HEK293 (cell line): ENCODE data around the gene RPL36.
A peak's percentile ranks its signal among the peaks of the same experiment; 100 is the strongest.

Experiments used
- BCL11A ChIP-seq: fragments of 450-650 bp; formaldehyde crosslinking; IDR thresholded peaks from 2 replicates; pipeline ENCODE4 v1.5.1; 2016; ENCODE audit warnings: low read depth, missing biosample characterization, missing genetic modification characterization
- EGR2 ChIP-seq: fragments of 450-650 bp; formaldehyde crosslinking; IDR thresholded peaks from 2 replicates; pipeline ENCODE4 v1.5.1; 2016; ENCODE audit warnings: low read depth, missing biosample characterization, missing genetic modification characterization
- ELK4 ChIP-seq: IDR thresholded peaks from 2 replicates; pipeline ENCODE4 v1.6.1; 2011; ENCODE audit warnings: mild to moderate bottlenecking, low read depth, low read length, borderline replicate concordance
- HOXD13 ChIP-seq: sonication (generic); formaldehyde crosslinking; IDR thresholded peaks from 2 replicates; pipeline ENCODE4 v1.8.0; 2022; ENCODE audit warnings: missing genetic modification reagents, borderline replicate concordance
- KLF1 ChIP-seq: fragments of 450-650 bp; formaldehyde crosslinking; IDR thresholded peaks from 2 replicates; pipeline ENCODE4 v1.5.1; 2016; ENCODE audit warnings: missing biosample characterization, missing genetic modification characterization
- KLF10 ChIP-seq: fragments of 450-650 bp; IDR thresholded peaks from 2 replicates; pipeline ENCODE4 v1.5.1; 2018; ENCODE audit warnings: missing biosample characterization, mild to moderate bottlenecking, missing genetic modification characterization
- KLF17 ChIP-seq: fragments of 450-650 bp; formaldehyde crosslinking; IDR thresholded peaks from 2 replicates; pipeline ENCODE4 v1.5.1; 2016; ENCODE audit warnings: missing biosample characterization, missing genetic modification characterization
- MYNN ChIP-seq: fragments of 450-650 bp; formaldehyde crosslinking; IDR thresholded peaks from 2 replicates; pipeline ENCODE4 v1.5.1; 2016; ENCODE audit warnings: missing biosample characterization, missing genetic modification characterization, borderline replicate concordance
- OVOL3 ChIP-seq: fragments of 450-650 bp; formaldehyde crosslinking; IDR thresholded peaks from 2 replicates; pipeline ENCODE4 v1.5.1; 2016; ENCODE audit warnings: missing biosample characterization, missing genetic modification characterization
- PRDM1 ChIP-seq: fragments of 450-650 bp; formaldehyde crosslinking; IDR thresholded peaks from 2 replicates; pipeline ENCODE4; 2016; ENCODE audit warnings: missing biosample characterization, missing genetic modification characterization
- PRDM2 ChIP-seq: fragments of 450-650 bp; formaldehyde crosslinking; IDR thresholded peaks from 2 replicates; pipeline ENCODE4 v1.5.1; 2016; ENCODE audit warnings: missing biosample characterization, missing genetic modification characterization, borderline replicate concordance
- PRDM6 ChIP-seq: fragments of 450-650 bp; formaldehyde crosslinking; IDR thresholded peaks from 2 replicates; pipeline ENCODE4 v1.5.1; 2017; ENCODE audit warnings: missing biosample characterization, missing genetic modification characterization
- RBAK ChIP-seq: fragments of 450-650 bp; formaldehyde crosslinking; IDR thresholded peaks from 2 replicates; pipeline ENCODE4 v1.5.1; 2016; ENCODE audit warnings: missing biosample characterization, missing genetic modification characterization
- TSHZ1 ChIP-seq: fragments of 450-650 bp; formaldehyde crosslinking; IDR thresholded peaks from 2 replicates; pipeline ENCODE4 v1.5.1; 2016; ENCODE audit warnings: missing biosample characterization, missing genetic modification characterization, borderline replicate concordance
- ZBTB1 ChIP-seq: fragments of 450-650 bp; formaldehyde crosslinking; IDR thresholded peaks from 2 replicates; pipeline ENCODE4 v1.5.1; 2016; ENCODE audit warnings: missing biosample characterization, missing genetic modification characterization
- ZBTB21 ChIP-seq: fragments of 450-650 bp; formaldehyde crosslinking; IDR thresholded peaks from 2 replicates; pipeline ENCODE4 v1.5.1; 2017; ENCODE audit warnings: missing biosample characterization, missing genetic modification characterization
- ZNF140 ChIP-seq: fragments of 450-650 bp; formaldehyde crosslinking; IDR thresholded peaks from 2 replicates; pipeline ENCODE4 v1.5.1; 2016; ENCODE audit warnings: missing biosample characterization, missing genetic modification characterization
- ZNF184 ChIP-seq: fragments of 450-650 bp; IDR thresholded peaks from 2 replicates; pipeline ENCODE4 v1.5.1; 2018; ENCODE audit warnings: missing biosample characterization, mild to moderate bottlenecking, missing genetic modification characterization
- ZNF24 ChIP-seq: fragments of 450-650 bp; formaldehyde crosslinking; IDR thresholded peaks from 2 replicates; pipeline ENCODE4 v1.5.1; 2016; ENCODE audit warnings: missing biosample characterization, missing genetic modification characterization
- ZNF274 ChIP-seq, 2 experiments: fragments of 200-500 bp in 1 of 2; fragments of 450-650 bp in 1 of 2; sonication (Bioruptor generic) in 1 of 2; formaldehyde crosslinking in 1 of 2; IDR thresholded peaks; 2 replicates each; pipeline versions ENCODE4 v1.5.1 to v1.6.1; 2014 to 2016; ENCODE audit warnings: borderline replicate concordance in 1 of 2, inconsistent platforms in 1 of 2, low read length in 1 of 2, missing biosample characterization in 1 of 2, missing genetic modification characterization in 1 of 2
- ZNF311 ChIP-seq: fragments of 450-650 bp; formaldehyde crosslinking; IDR thresholded peaks from 2 replicates; pipeline ENCODE4 v1.5.1; 2017; ENCODE audit warnings: missing biosample characterization, missing genetic modification characterization, borderline replicate concordance
- ZNF366 ChIP-seq: fragments of 450-650 bp; formaldehyde crosslinking; conservative IDR thresholded peaks from 2 replicates; pipeline ENCODE4 v1.5.1; 2016; ENCODE audit warnings: missing biosample characterization, missing genetic modification characterization
- ZNF623 ChIP-seq: fragments of 450-650 bp; formaldehyde crosslinking; IDR thresholded peaks from 2 replicates; pipeline ENCODE4 v1.5.1; 2016; ENCODE audit warnings: missing biosample characterization, missing genetic modification characterization
- ZNF654 ChIP-seq: fragments of 450-650 bp; formaldehyde crosslinking; IDR thresholded peaks from 2 replicates; pipeline ENCODE4 v1.5.1; 2016; ENCODE audit warnings: low read depth, missing biosample characterization, missing genetic modification characterization
- ZSCAN16 ChIP-seq: fragments of 450-650 bp; formaldehyde crosslinking; IDR thresholded peaks from 2 replicates; pipeline ENCODE4 v1.5.1; 2016; ENCODE audit warnings: missing biosample characterization, missing genetic modification characterization
- TF ChIP-seq, protein P1 (sequence below): fragments of 450-650 bp; formaldehyde crosslinking; IDR thresholded peaks from 2 replicates; pipeline ENCODE4 v1.5.1; 2016; ENCODE audit warnings: missing biosample characterization, missing genetic modification characterization

RPL36 gene

GRCh38 chr19:5680084-5680436 is 10.0 kb upstream of the RPL36 start (continued):
- no peak for TF ChIP-seq TSHZ1 (tag by site-specific recombination)
- TF ChIP-seq ZNF24 = no peak
- no peak for TF ChIP-seq OVOL3
- TF ChIP-seq KLF10 (tag by site-specific recombination) = no peak
- no peak for TF ChIP-seq ZNF366 (tag by site-specific recombination)
- TF ChIP-seq, protein P1, sequence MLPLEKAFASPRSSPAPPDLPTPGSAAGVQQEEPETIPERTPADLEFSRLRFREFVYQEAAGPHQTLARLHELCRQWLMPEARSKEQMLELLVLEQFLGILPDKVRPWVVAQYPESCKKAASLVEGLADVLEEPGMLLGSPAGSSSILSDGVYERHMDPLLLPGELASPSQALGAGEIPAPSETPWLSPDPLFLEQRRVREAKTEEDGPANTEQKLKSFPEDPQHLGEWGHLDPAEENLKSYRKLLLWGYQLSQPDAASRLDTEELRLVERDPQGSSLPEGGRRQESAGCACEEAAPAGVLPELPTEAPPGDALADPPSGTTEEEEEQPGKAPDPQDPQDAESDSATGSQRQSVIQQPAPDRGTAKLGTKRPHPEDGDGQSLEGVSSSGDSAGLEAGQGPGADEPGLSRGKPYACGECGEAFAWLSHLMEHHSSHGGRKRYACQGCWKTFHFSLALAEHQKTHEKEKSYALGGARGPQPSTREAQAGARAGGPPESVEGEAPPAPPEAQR (tag by site-specific recombination) = no peak
- TF ChIP-seq ZNF654 (tag by site-specific recombination) = no peak
- no peak for TF ChIP-seq ZNF140 (tag by site-specific recombination)
- TF ChIP-seq ZNF623 (tag by site-specific recombination) = no peak
- TF ChIP-seq ZBTB1 (tag by site-specific recombination) = no peak
- TF ChIP-seq KLF1 = no peak; the same call in 1 of the 2 replicates
- TF ChIP-seq ZSCAN16 (tag by site-specific recombination) = no peak
- no peak for TF ChIP-seq ZNF184 (tag by site-specific recombination)
- TF ChIP-seq MYNN (tag by site-specific recombination) = no peak
- TF ChIP-seq EGR2 = no peak; the same call in 1 of the 2 replicates
- TF ChIP-seq KLF17 (tag by site-specific recombination) = 0 out of 2 replicates have a peak, but pooled peaks have one; percentile 30
- no peak for TF ChIP-seq PRDM6 (tag by site-specific recombination)
- no peak for TF ChIP-seq ZNF274 (IDR thresholded peaks at IDR 0.05; ENCODE audit: low read length)
- no peak for TF ChIP-seq ZNF274 (tag by site-specific recombination; IDR thresholded peaks at IDR 0.05; ENCODE audit: borderline replicate concordance)
- TF ChIP-seq HOXD13 (CRISPR knock-in tag) = no peak
- TF ChIP-seq ELK4 = no peak
- TF ChIP-seq PRDM2 (tag by site-specific recombination) = no peak
- TF ChIP-seq ZNF311 (tag by site-specific recombination) = no peak
- TF ChIP-seq BCL11A (tag by site-specific recombination) = no peak
- no peak for TF ChIP-seq PRDM1 (tag by site-specific recombination)
- TF ChIP-seq ZBTB21 (tag by site-specific recombination) = no peak
- no peak for TF ChIP-seq RBAK (tag by site-specific recombination)
